Measurements from ENCODE around the gene LMO2. TPM values are rescaled to one million over a fixed set of nuclear protein-coding genes. Genes with fewer than 3 reads are reported as not detected.

Gene LMO2
- total and polyA plus RNA-seq, 2 donors from 2014 or later: 57.1 to 60.6 TPM

- H3K4me3 ChIP-seq (ENCODE audit: low read length in 3 of 3): no peak overlapping the region
- no peaks in the 10 kb centered on the region for H3K4me1 ChIP-seq (ENCODE audit: control insufficient read depth in 2 of 3, insufficient read depth in 2 of 3, low read depth in 1 of 3, low read length in 3 of 3)
- FAIRE-seq (no peak), DNase-seq (no peak)
- H3K9ac ChIP-seq (ENCODE audit: low read length in 3 of 3): no peak overlapping the region
- no peak for TF ChIP-seq CTCF (IDR thresholded peaks at IDR 0.05; ENCODE audit: borderline replicate concordance, extremely low read depth, insufficient read depth)
- no peaks in the 10 kb centered on the region for H3K27me3 ChIP-seq (ENCODE audit: control insufficient read depth, insufficient read depth, low read length)
- no peak overlapping the region for H3K27ac ChIP-seq (ENCODE audit: low read depth in 2 of 2, low read length in 2 of 2)
- H3K9me3 ChIP-seq (ENCODE audit: control insufficient read depth in 2 of 3, insufficient read depth in 1 of 3, low read length in 3 of 3): no peaks in the 10 kb centered on the region
- no peaks in the 10 kb centered on the region for H3K36me3 ChIP-seq (ENCODE audit: control insufficient read depth in 2 of 3, insufficient read depth in 3 of 3, low read length in 3 of 3)
- intact Hi-C loops (cut with DNase I): no loop called here
These were observed 22.1 kb upstream of the LMO2 start for GRCh38 chr11:33913991-33914390.

GRCh38 chr11:33912405-33913361 is 20.8 kb upstream of the LMO2 start:
- TF ChIP-seq CTCF (IDR thresholded peaks at IDR 0.05; ENCODE audit: borderline replicate concordance, extremely low read depth, insufficient read depth): no peak
- Histone ChIP-seq H3K4me3 (ENCODE audit: low read length in 3 of 3) (no peak overlapping the region), H3K9ac (ENCODE audit: low read length in 3 of 3) (no peak overlapping the region), H3K9me3 (ENCODE audit: control insufficient read depth in 2 of 3, insufficient read depth in 1 of 3, low read length in 3 of 3) (no peaks in the 10 kb centered on the region), H3K27ac (ENCODE audit: low read depth in 2 of 2, low read length in 2 of 2) (no peak overlapping the region), H3K27me3 (ENCODE audit: control insufficient read depth, insufficient read depth, low read length) (no peaks in the 10 kb centered on the region), H3K36me3 (ENCODE audit: control insufficient read depth in 2 of 3, insufficient read depth in 3 of 3, low read length in 3 of 3) (no peaks in the 10 kb centered on the region), H3K4me1 (ENCODE audit: control insufficient read depth in 2 of 3, insufficient read depth in 2 of 3, low read depth in 1 of 3, low read length in 3 of 3) (no peaks in the 10 kb centered on the region)
- intact Hi-C loops (cut with DNase I): no loop called here
- DNase-seq (peak in 3 of 5 donors; percentile 31 to 63 (median 55)), FAIRE-seq (no peak)

GRCh38 chr11:33910958-33911339 is 19.1 kb upstream of the LMO2 start:
- H3K27ac ChIP-seq (ENCODE audit: low read depth in 2 of 2, low read length in 2 of 2): no peak overlapping the region
- no peaks in the 10 kb centered on the region for H3K4me1 ChIP-seq (ENCODE audit: control insufficient read depth in 2 of 3, insufficient read depth in 2 of 3, low read depth in 1 of 3, low read length in 3 of 3)
- H3K9me3 ChIP-seq (ENCODE audit: control insufficient read depth in 2 of 3, insufficient read depth in 1 of 3, low read length in 3 of 3): no peaks in the 10 kb centered on the region
- no peak for TF ChIP-seq CTCF (IDR thresholded peaks at IDR 0.05; ENCODE audit: borderline replicate concordance, extremely low read depth, insufficient read depth)
- no peak for FAIRE-seq
- no peak overlapping the region for H3K4me3 ChIP-seq (ENCODE audit: low read length in 3 of 3)
- no peak overlapping the region for H3K9ac ChIP-seq (ENCODE audit: low read length in 3 of 3)
- DNase-seq: no peak
- H3K27me3 ChIP-seq (ENCODE audit: control insufficient read depth, insufficient read depth, low read length): no peaks in the 10 kb centered on the region
- intact Hi-C loops (cut with DNase I): no loop called here
- H3K36me3 ChIP-seq (ENCODE audit: control insufficient read depth in 2 of 3, insufficient read depth in 3 of 3, low read length in 3 of 3): no peaks in the 10 kb centered on the region

All from kidney (tissue), 14 donors.